ENCODE data around the gene UROS. TPM values are rescaled to one million over a fixed set of nuclear protein-coding genes. Genes with fewer than 3 reads are reported as not detected.

Gene UROS
- total and polyA plus RNA-seq, 2 donors (not counting 3 experiments of a cell fraction or from before 2014, with no cell fraction given), result 38.4 to 42.0 TPM

- DNase-seq (ENCODE audit: low read depth, low spot score) (no peak), FAIRE-seq (no peak)
- Histone ChIP-seq H3K4me1 (ENCODE audit: control insufficient read depth, extremely low read depth, insufficient read depth, low read length) (peaks cover 2% of the 10 kb centered on the region), H3K36me3 (ENCODE audit: control insufficient read depth in 2 of 2, extremely low read depth in 1 of 2, insufficient read depth in 2 of 2, low read length in 2 of 2) (peaks cover 4% of the 10 kb centered on the region in 2 experiments), H3K9me3 (replicated peaks; ENCODE audit: control insufficient read depth, insufficient read depth, low read length) (no peaks in the 10 kb centered on the region), H3K27ac (ENCODE audit: insufficient read depth, low read depth, low read length) (no peak overlapping the region), H3K79me2 (ENCODE audit: control insufficient read depth, insufficient read depth, low read length) (no peaks in the 10 kb centered on the region), H3K27me3 (ENCODE audit: control insufficient read depth in 2 of 2, insufficient read depth in 2 of 2, low read length in 2 of 2) (no peaks in the 10 kb centered on the region), H3K9ac (replicated peaks; ENCODE audit: extremely low read depth, insufficient read depth, low read length) (no peak overlapping the region), H4K20me1 (replicated peaks; ENCODE audit: control insufficient read depth, extremely low read depth, insufficient read depth, low read length) (no peaks in the 10 kb centered on the region), H3K9me1 (replicated peaks; ENCODE audit: control insufficient read depth, extremely low read depth, insufficient read depth, low read length) (no peaks in the 10 kb centered on the region), H3K4me2 (ENCODE audit: insufficient read depth, low read length) (no peak overlapping the region), H3K4me3 (replicated peaks in 1 of 3; ENCODE audit: insufficient read depth in 1 of 3, low read depth in 1 of 3, low read length in 3 of 3) (no peak overlapping the region), H2AFZ (ENCODE audit: low read depth, low read length) (no peak overlapping the region)
- BruUV-seq (replicated peaks), result no TSS peak
- dilution Hi-C loops (cut with MboI; ENCODE audit: extremely low pct_ligation_motif_present, low sequenced_read_pairs), result no loop called here
- CTCF ChIA-PET, result no interaction called here
- intact Hi-C loops (cut with micrococcal nuclease), result no loop called here
- POLR2A ChIA-PET, result no interaction called here
- TF ChIP-seq EZH2 (IDR thresholded peaks at IDR 0.05; ENCODE audit: borderline replicate concordance, low read depth, low read length, severe bottlenecking) (no peak), CTCF (IDR thresholded peaks at IDR 0.05; ENCODE audit: extremely low read depth in 1 of 2, insufficient read depth in 1 of 2, low read depth in 1 of 2, low read length in 2 of 2) (no peak), POLR2AphosphoS5 (IDR thresholded peaks at IDR 0.05; ENCODE audit: insufficient read depth, low read depth, low read length) (no peak), JUN (IDR thresholded peaks at IDR 0.05; ENCODE audit: borderline replicate concordance, insufficient read depth, insufficient read length, low read depth) (no peak), MYC (IDR thresholded peaks at IDR 0.05; ENCODE audit: low read depth, low read length) (no peak), GATA2 (IDR thresholded peaks at IDR 0.05; ENCODE audit: insufficient read depth, insufficient read length, low read depth, low read length) (no peak), FOS (IDR thresholded peaks at IDR 0.05; ENCODE audit: borderline replicate concordance, insufficient read depth, low read length) (no peak), POLR2A (IDR thresholded peaks at IDR 0.05; ENCODE audit: low read depth, low read length) (no peak)
- TF ChIP-seq, protein P1, sequence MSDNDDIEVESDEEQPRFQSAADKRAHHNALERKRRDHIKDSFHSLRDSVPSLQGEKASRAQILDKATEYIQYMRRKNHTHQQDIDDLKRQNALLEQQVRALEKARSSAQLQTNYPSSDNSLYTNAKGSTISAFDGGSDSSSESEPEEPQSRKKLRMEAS (IDR thresholded peaks at IDR 0.05; ENCODE audit: insufficient read depth, insufficient read length), result no peak
Observed at GRCh38 chr10:125849448-125849847, 26.4 kb upstream of the UROS start.

Data from endothelial cell of umbilical vein (primary cell).